ENCODE measurements around the gene TFF3. TPM values are rescaled to one million over a fixed set of nuclear protein-coding genes. Genes with fewer than 3 reads are reported as not detected.

Gene TFF3
- total and polyA plus RNA-seq, 2 donors (not counting 1 experiment from before 2014, with no cell fraction given), result not detected

DNA sequence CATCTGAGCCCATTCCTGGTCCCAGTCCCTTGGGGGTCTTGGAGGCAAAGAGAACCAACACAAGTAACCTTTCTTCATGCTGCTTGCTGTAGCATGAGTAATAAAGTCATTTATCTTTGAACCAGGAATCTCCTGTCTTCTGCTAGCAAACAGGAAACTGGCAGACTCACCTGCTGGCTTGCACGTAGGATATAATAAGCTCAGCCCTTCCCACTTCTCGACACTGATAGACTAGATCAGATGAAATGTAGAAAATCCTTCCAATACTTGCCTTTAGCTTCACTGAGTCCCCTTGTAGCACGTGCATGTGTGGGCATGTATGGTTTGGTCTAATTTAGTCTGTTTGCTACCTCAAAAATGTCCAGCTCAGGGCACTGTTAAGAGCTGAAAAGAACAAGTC is 42.1 kb upstream of the TFF3 start:
- Histone ChIP-seq H3K79me2 (ENCODE audit: control insufficient read depth, insufficient read depth, low read length) (no peaks in the 10 kb centered on the region), H3K9me3 (ENCODE audit: control insufficient read depth, insufficient read depth, low read depth, low read length) (no peaks in the 10 kb centered on the region), H4K20me1 (ENCODE audit: control insufficient read depth, extremely low read depth, insufficient read depth, low read length) (no peaks in the 10 kb centered on the region), H2AFZ (ENCODE audit: low read length) (no peak overlapping the region), H3K36me3 (ENCODE audit: control insufficient read depth, insufficient read depth, low read length) (no peaks in the 10 kb centered on the region), H3K9ac (ENCODE audit: insufficient read depth, low read length) (no peak overlapping the region), H3K27me3 (ENCODE audit: control insufficient read depth, insufficient read depth, low read length) (no peaks in the 10 kb centered on the region), H3K4me2 (ENCODE audit: extremely low read depth, insufficient read depth, low read length) (no peak overlapping the region), H3K4me3 (replicated peaks in 1 of 4; ENCODE audit: control extremely low read depth in 1 of 4, insufficient read depth in 1 of 4, low read depth in 3 of 4, low read length in 4 of 4) (no peak overlapping the region), H3K27ac (ENCODE audit: insufficient read depth, low read length) (no peak overlapping the region), H3K4me1 (ENCODE audit: control insufficient read depth, extremely low read depth, insufficient read depth, low read length) (no peaks in the 10 kb centered on the region)
- DNase-seq (ENCODE audit: low read depth in 2 of 2), result no peak
- TF ChIP-seq CTCF (conservative IDR thresholded peaks at IDR 0.05 in 1 of 2, IDR thresholded peaks at IDR 0.05 in 1 of 2; ENCODE audit: low read depth in 1 of 2, low read length in 2 of 2) (no peak), EZH2 (IDR thresholded peaks at IDR 0.05; ENCODE audit: low read length, missing control alignments) (no peak)

GRCh38 chr21:42356650-42357049 is 41.4 kb upstream of the TFF3 start:
- Histone ChIP-seq H4K20me1 (ENCODE audit: control insufficient read depth, extremely low read depth, insufficient read depth, low read length) (no peaks in the 10 kb centered on the region), H3K36me3 (ENCODE audit: control insufficient read depth, insufficient read depth, low read length) (no peaks in the 10 kb centered on the region), H3K79me2 (ENCODE audit: control insufficient read depth, insufficient read depth, low read length) (no peaks in the 10 kb centered on the region), H3K4me2 (ENCODE audit: extremely low read depth, insufficient read depth, low read length) (no peak overlapping the region), H3K4me1 (ENCODE audit: control insufficient read depth, extremely low read depth, insufficient read depth, low read length) (no peaks in the 10 kb centered on the region), H3K9ac (ENCODE audit: insufficient read depth, low read length) (no peak overlapping the region), H3K9me3 (ENCODE audit: control insufficient read depth, insufficient read depth, low read depth, low read length) (no peaks in the 10 kb centered on the region), H3K27ac (ENCODE audit: insufficient read depth, low read length) (no peak overlapping the region), H3K4me3 (replicated peaks in 1 of 4; ENCODE audit: control extremely low read depth in 1 of 4, insufficient read depth in 1 of 4, low read depth in 3 of 4, low read length in 4 of 4) (no peak overlapping the region), H2AFZ (ENCODE audit: low read length) (no peak overlapping the region), H3K27me3 (ENCODE audit: control insufficient read depth, insufficient read depth, low read length) (no peaks in the 10 kb centered on the region)
- TF ChIP-seq EZH2 (IDR thresholded peaks at IDR 0.05; ENCODE audit: low read length, missing control alignments) (no peak), CTCF (conservative IDR thresholded peaks at IDR 0.05 in 1 of 2, IDR thresholded peaks at IDR 0.05 in 1 of 2; ENCODE audit: low read depth in 1 of 2, low read length in 2 of 2) (no peak)
- no peak for DNase-seq (ENCODE audit: low read depth in 2 of 2)

GRCh38 chr21:42356046-42356445 is 40.8 kb upstream of the TFF3 start:
- TF ChIP-seq CTCF (conservative IDR thresholded peaks at IDR 0.05 in 1 of 2, IDR thresholded peaks at IDR 0.05 in 1 of 2; ENCODE audit: low read depth in 1 of 2, low read length in 2 of 2), result no peak
- no peak for TF ChIP-seq EZH2 (IDR thresholded peaks at IDR 0.05; ENCODE audit: low read length, missing control alignments)
- Histone ChIP-seq H3K4me3 (replicated peaks in 1 of 4; ENCODE audit: control extremely low read depth in 1 of 4, insufficient read depth in 1 of 4, low read depth in 3 of 4, low read length in 4 of 4) (no peak overlapping the region), H3K79me2 (ENCODE audit: control insufficient read depth, insufficient read depth, low read length) (no peaks in the 10 kb centered on the region)

More at GRCh38 chr21:42356046-42356445, 40.8 kb upstream of the TFF3 start:
- Histone ChIP-seq H3K4me1 (ENCODE audit: control insufficient read depth, extremely low read depth, insufficient read depth, low read length) (no peaks in the 10 kb centered on the region), H3K4me2 (ENCODE audit: extremely low read depth, insufficient read depth, low read length) (no peak overlapping the region), H4K20me1 (ENCODE audit: control insufficient read depth, extremely low read depth, insufficient read depth, low read length) (no peaks in the 10 kb centered on the region), H3K27me3 (ENCODE audit: control insufficient read depth, insufficient read depth, low read length) (no peaks in the 10 kb centered on the region), H3K36me3 (ENCODE audit: control insufficient read depth, insufficient read depth, low read length) (no peaks in the 10 kb centered on the region), H3K9me3 (ENCODE audit: control insufficient read depth, insufficient read depth, low read depth, low read length) (no peaks in the 10 kb centered on the region), H3K27ac (ENCODE audit: insufficient read depth, low read length) (no peak overlapping the region), H2AFZ (ENCODE audit: low read length) (no peak overlapping the region), H3K9ac (ENCODE audit: insufficient read depth, low read length) (no peak overlapping the region)
- no peak for DNase-seq (ENCODE audit: low read depth in 2 of 2)
